Panc1 (cell line): Measurements from ENCODE around the gene BOC. TPM values are rescaled to one million over a fixed set of nuclear protein-coding genes. Genes with fewer than 3 reads are reported as not detected.

Experiments
- ATAC-seq: fragments of 200-7000 bp; cut with Tn5 transposase; 2 replicates; pipeline ENCODE4 v1.9.1; 2020; ENCODE audit warnings: mild to moderate bottlenecking, moderate library complexity
- BruUV-seq: library from RNA; stranded (reverse); fragments of 400-500 nt; replicated peaks from 2 replicates; lab custom pipeline; 2021; lab: Mats Ljungman, UMichigan
- CTCF ChIA-PET: fragments of 300-600 bp; sonication (Branson Sonifier 250); formaldehyde crosslinking; loops from one replicate; lab custom pipeline; 2022; ENCODE audit warnings: antibody characterized with exemption; lab: Charles Lee
- POLR2A ChIA-PET: fragments of 300-600 bp; sonication (Branson Sonifier 250); formaldehyde crosslinking; loops from one replicate; lab custom pipeline; 2022; ENCODE audit warnings: antibody characterized with exemption; lab: Charles Lee
- DNase-seq: peaks from one replicate; pipeline ENCODE4 v3.0.0-alpha.2; 2010; ENCODE audit warnings: low read depth, low spot score
- H3K27ac ChIP-seq: 2 replicates; pipeline ENCODE4 v1.5.1; 2011; ENCODE audit warnings: mild to moderate bottlenecking, low read length, inconsistent platforms
- H3K27me3 ChIP-seq: fragments of 200-500 bp; sonication (Bioruptor generic); 2 replicates; pipeline ENCODE4 v1.6.0; 2014; ENCODE audit warnings: low read length, inconsistent platforms; ENCODE audit not compliant: control insufficient read depth, insufficient read depth
- H3K36me3 ChIP-seq: fragments of 200-500 bp; sonication (Bioruptor generic); 2 replicates; pipeline ENCODE4 v1.5.1; 2014; ENCODE audit warnings: inconsistent platforms, mild to moderate bottlenecking, low read length, moderate library complexity; ENCODE audit not compliant: control insufficient read depth, insufficient read depth
- H3K4me1 ChIP-seq: 2 replicates; pipeline ENCODE4 v1.5.1; 2011; ENCODE audit warnings: inconsistent platforms, mild to moderate bottlenecking, low read length, moderate library complexity; ENCODE audit not compliant: control insufficient read depth, insufficient read depth
- H3K4me3 ChIP-seq, 2 experiments: 2 replicates each; pipeline ENCODE4 v1.5.1; 2011 to 2012; ENCODE audit warnings: low read depth in 2 of 2, low read length in 2 of 2, mild to moderate bottlenecking in 2 of 2, inconsistent platforms in 1 of 2, moderate library complexity in 1 of 2
- H3K9me3 ChIP-seq: fragments of 200-500 bp; sonication (Bioruptor generic); 2 replicates; pipeline ENCODE4 v1.5.1; 2014; ENCODE audit warnings: low read depth, mild to moderate bottlenecking, inconsistent platforms, low read length, moderate library complexity; ENCODE audit not compliant: control insufficient read depth, insufficient read depth
- POLR2AphosphoS5 ChIP-seq: IDR thresholded peaks from 2 replicates; pipeline ENCODE4 v1.6.1; 2012; ENCODE audit warnings: mild to moderate bottlenecking, low read depth, low read length, moderate library complexity
- SIN3A ChIP-seq: IDR thresholded peaks from 2 replicates; pipeline ENCODE4 v1.6.1; 2012; ENCODE audit warnings: low read depth, mild to moderate bottlenecking, low read length, moderate library complexity, borderline replicate concordance; ENCODE audit not compliant: insufficient read depth
- TCF7L2 ChIP-seq: IDR thresholded peaks from 2 replicates; pipeline ENCODE4 v1.6.1; 2011; ENCODE audit warnings: mild to moderate bottlenecking, low read depth, low read length, inconsistent platforms
- in situ Hi-C: cut with HindIII; loops from 2 replicates; pipeline ENCODE4 v1.10.0; 2016; ENCODE audit warnings: low sequenced_read_pairs, low pct_unique_long_range_greater_than_20kb
- intact Hi-C: fragments of 100-400 bp; cut with micrococcal nuclease; formaldehyde crosslinking; loops from one replicate; pipeline ENCODE4 v1.10.0; 2022; ENCODE audit not compliant: unreplicated experiment
- total RNA-seq: library from RNA; stranded (reverse); gene quantifications from one replicate; pipeline ENCODE4 v1.2.1, GENCODE V29; 2021; ENCODE audit not compliant: unreplicated experiment
- TF ChIP-seq, protein P1 (sequence below): fragments of 450-650 bp; IDR thresholded peaks from 2 replicates; pipeline ENCODE4 v1.5.1; 2017; ENCODE audit warnings: mild to moderate bottlenecking
- TF ChIP-seq, protein P2 (sequence below), 2 experiments: IDR thresholded peaks; 2 replicates each; pipeline ENCODE4 v1.6.1; 2011 to 2012; ENCODE audit warnings: low read depth in 2 of 2, control low read depth in 1 of 2, low read length in 1 of 2, mild to moderate bottlenecking in 1 of 2, moderate library complexity in 1 of 2; ENCODE audit not compliant: insufficient read depth in 1 of 2

BOC gene
- total RNA-seq, 1 experiment from 2014 or later: 0.33 TPM

DNA sequence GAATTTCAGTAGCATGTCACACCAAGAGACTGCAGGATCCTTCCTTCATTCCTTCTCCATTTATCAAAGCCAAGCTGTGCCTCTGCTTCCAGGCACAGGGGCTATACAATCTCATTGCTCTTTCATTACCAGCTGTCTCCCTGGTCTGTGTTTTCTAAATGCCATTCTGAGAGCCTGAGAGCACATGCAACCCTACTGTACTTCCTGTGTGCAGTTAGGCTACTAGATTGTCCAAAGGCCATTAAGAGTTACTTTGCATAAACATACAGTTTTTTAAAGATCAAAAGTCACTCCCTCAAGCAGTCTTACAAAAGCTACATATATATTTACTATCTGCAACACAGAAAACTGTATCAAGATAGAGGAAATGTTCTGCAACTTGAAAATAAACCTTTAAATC lies 119.8 kb downstream of the BOC start:
- in situ Hi-C loops: no loop called here
- Histone ChIP-seq H3K36me3 (no peaks in the 10 kb centered on the region), H3K4me3 (no peak overlapping the region), H3K27ac (no peak overlapping the region), H3K4me1 (no peaks in the 10 kb centered on the region), H3K27me3 (no peaks in the 10 kb centered on the region; the same call in 1 of the 2 replicates), H3K9me3 (no peaks in the 10 kb centered on the region)
- ChIA-PET CTCF (no interaction called here), POLR2A (no interaction called here)
- intact Hi-C loops: no loop called here
- BruUV-seq: no TSS peak
- DNase-seq (no peak), ATAC-seq (no peak)
- TF ChIP-seq, protein P1, sequence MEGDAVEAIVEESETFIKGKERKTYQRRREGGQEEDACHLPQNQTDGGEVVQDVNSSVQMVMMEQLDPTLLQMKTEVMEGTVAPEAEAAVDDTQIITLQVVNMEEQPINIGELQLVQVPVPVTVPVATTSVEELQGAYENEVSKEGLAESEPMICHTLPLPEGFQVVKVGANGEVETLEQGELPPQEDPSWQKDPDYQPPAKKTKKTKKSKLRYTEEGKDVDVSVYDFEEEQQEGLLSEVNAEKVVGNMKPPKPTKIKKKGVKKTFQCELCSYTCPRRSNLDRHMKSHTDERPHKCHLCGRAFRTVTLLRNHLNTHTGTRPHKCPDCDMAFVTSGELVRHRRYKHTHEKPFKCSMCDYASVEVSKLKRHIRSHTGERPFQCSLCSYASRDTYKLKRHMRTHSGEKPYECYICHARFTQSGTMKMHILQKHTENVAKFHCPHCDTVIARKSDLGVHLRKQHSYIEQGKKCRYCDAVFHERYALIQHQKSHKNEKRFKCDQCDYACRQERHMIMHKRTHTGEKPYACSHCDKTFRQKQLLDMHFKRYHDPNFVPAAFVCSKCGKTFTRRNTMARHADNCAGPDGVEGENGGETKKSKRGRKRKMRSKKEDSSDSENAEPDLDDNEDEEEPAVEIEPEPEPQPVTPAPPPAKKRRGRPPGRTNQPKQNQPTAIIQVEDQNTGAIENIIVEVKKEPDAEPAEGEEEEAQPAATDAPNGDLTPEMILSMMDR: no peak
- TF ChIP-seq POLR2AphosphoS5 (no peak), SIN3A (no peak), TCF7L2 (no peak)
- TF ChIP-seq, protein P2, sequence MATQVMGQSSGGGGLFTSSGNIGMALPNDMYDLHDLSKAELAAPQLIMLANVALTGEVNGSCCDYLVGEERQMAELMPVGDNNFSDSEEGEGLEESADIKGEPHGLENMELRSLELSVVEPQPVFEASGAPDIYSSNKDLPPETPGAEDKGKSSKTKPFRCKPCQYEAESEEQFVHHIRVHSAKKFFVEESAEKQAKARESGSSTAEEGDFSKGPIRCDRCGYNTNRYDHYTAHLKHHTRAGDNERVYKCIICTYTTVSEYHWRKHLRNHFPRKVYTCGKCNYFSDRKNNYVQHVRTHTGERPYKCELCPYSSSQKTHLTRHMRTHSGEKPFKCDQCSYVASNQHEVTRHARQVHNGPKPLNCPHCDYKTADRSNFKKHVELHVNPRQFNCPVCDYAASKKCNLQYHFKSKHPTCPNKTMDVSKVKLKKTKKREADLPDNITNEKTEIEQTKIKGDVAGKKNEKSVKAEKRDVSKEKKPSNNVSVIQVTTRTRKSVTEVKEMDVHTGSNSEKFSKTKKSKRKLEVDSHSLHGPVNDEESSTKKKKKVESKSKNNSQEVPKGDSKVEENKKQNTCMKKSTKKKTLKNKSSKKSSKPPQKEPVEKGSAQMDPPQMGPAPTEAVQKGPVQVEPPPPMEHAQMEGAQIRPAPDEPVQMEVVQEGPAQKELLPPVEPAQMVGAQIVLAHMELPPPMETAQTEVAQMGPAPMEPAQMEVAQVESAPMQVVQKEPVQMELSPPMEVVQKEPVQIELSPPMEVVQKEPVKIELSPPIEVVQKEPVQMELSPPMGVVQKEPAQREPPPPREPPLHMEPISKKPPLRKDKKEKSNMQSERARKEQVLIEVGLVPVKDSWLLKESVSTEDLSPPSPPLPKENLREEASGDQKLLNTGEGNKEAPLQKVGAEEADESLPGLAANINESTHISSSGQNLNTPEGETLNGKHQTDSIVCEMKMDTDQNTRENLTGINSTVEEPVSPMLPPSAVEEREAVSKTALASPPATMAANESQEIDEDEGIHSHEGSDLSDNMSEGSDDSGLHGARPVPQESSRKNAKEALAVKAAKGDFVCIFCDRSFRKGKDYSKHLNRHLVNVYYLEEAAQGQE (IDR thresholded peaks at IDR 0.05; ENCODE audit: insufficient read depth in 1 of 2, low read depth in 2 of 2, low read length in 1 of 2): no peak

Other genes starting within 250 kb of the BOC start
- gene CD200R1, start 236.5 kb upstream of the BOC start, total RNA-seq: 0.05 TPM
- gene GTPBP8, start 220.6 kb upstream of the BOC start, total RNA-seq: 16.3 TPM
- 0.74 TPM for gene CFAP44, start 229.9 kb downstream of the BOC start, total RNA-seq